Neural progenitor cell (in vitro differentiated cells): ENCODE data around the gene MAPRE2.

Experiments used
- CTCF ChIP-seq: fragments of 200-600 bp; sonication (generic); IDR thresholded peaks from 2 replicates; pipeline ENCODE4 v1.5.1; 2017; ENCODE audit warnings: antibody characterized with exemption, mild to moderate bottlenecking
- EZH2 ChIP-seq: fragments of 200-600 bp; sonication (generic); IDR thresholded peaks from 2 replicates; pipeline ENCODE4 v1.6.1; 2017; ENCODE audit warnings: antibody characterized with exemption, mild to moderate bottlenecking, moderate library complexity
- EZH2phosphoT487 ChIP-seq: fragments of 200-600 bp; sonication (generic); IDR thresholded peaks from 2 replicates; pipeline ENCODE4 v1.6.1; 2017; ENCODE audit warnings: antibody characterized with exemption

GRCh38 chr18:35107216-35107615 is 66.0 kb downstream of the MAPRE2 start:
- TF ChIP-seq CTCF (no peak), EZH2 (no peak), EZH2phosphoT487 (no peak)
